Skeletal muscle tissue (tissue), 4 donors: ENCODE results near the gene DCTD. TPM values are rescaled to one million over a fixed set of nuclear protein-coding genes. Genes with fewer than 3 reads are reported as not detected.

Experiments
- H3K27ac ChIP-seq: one replicate; pipeline ENCODE4 v1.7.0; 2013; ENCODE audit warnings: mild to moderate bottlenecking, low read depth, low read length, inconsistent platforms
- H3K27me3 ChIP-seq, 3 donors: one replicate each; pipeline ENCODE4 v1.7.0; 2013; ENCODE audit warnings: low read length in 3 of 3; ENCODE audit not compliant: control insufficient read depth in 3 of 3, insufficient read depth in 3 of 3
- H3K36me3 ChIP-seq, 3 donors: one replicate each; pipeline ENCODE4 v1.7.0; 2013; ENCODE audit warnings: low read length in 3 of 3; ENCODE audit not compliant: control insufficient read depth in 3 of 3, insufficient read depth in 3 of 3
- H3K4me1 ChIP-seq, 3 donors: one replicate each; pipeline ENCODE4 v1.7.0; 2013; ENCODE audit warnings: low read length in 3 of 3, mild to moderate bottlenecking in 3 of 3; ENCODE audit not compliant: control insufficient read depth in 3 of 3, insufficient read depth in 3 of 3
- H3K4me3 ChIP-seq, 3 donors: one replicate each; pipeline ENCODE4 v1.7.0; 2013; ENCODE audit warnings: low read length in 3 of 3
- H3K9ac ChIP-seq, 3 donors: one replicate each; pipeline ENCODE4 v1.7.0; 2013; ENCODE audit warnings: low read length in 3 of 3, mild to moderate bottlenecking in 3 of 3, moderate library complexity in 2 of 3, low read depth in 1 of 3
- H3K9me3 ChIP-seq, 3 donors: one replicate each; pipeline ENCODE4 v1.7.0; 2013; ENCODE audit warnings: low read length in 3 of 3; ENCODE audit not compliant: control insufficient read depth in 3 of 3
- total RNA-seq: library from RNA; depleted of rRNA; stranded (reverse); fragments of >200 nt; gene quantifications from one replicate; pipeline ENCODE4 v1.2.3, GENCODE V29; 2014
- donor health status: Osteomylitis.

The DCTD gene
- total RNA-seq, 1 donor from 2014 or later, result 48.5 TPM

DNA sequence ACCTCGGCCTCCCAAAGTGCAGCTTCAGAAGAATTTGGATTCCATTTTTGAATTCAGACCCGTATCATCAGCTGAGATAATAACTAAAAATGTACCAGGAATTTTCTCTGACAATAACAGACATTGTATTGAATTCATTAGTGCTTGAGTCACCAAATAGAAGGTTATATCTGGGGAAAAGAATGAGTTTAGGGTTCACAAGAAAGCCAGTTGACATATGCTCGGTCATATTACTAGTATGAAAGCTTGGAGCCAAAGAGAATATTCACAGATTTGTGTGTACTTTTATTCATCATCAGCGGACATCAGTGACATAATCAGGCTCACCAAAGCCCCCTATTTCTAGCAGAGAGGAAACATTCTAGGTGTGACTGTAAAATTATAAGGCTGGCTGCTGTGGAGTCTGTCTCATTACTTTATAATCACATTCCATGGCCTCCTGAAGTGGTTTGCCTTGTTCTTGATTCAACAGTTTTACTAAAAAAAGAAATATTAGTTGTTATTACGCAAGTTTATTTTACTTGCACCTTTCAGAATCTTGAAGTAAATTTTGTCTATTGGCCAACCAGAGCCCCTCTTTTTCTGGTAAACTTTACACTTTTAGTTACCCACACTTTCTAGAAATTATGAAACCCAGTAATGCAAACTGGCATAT lies 14.6 kb upstream of the DCTD start:
- Histone ChIP-seq H3K4me1 (no peaks in the 10 kb centered on the region), H3K9me3 (no peaks in the 10 kb centered on the region), H3K27ac (no peak overlapping the region), H3K36me3 (no peaks in the 10 kb centered on the region), H3K27me3 (peaks cover 0 to 2% (median 0%) of the 10 kb centered on the region in 3 donors), H3K9ac (no peak overlapping the region), H3K4me3 (no peak overlapping the region)

DNA sequence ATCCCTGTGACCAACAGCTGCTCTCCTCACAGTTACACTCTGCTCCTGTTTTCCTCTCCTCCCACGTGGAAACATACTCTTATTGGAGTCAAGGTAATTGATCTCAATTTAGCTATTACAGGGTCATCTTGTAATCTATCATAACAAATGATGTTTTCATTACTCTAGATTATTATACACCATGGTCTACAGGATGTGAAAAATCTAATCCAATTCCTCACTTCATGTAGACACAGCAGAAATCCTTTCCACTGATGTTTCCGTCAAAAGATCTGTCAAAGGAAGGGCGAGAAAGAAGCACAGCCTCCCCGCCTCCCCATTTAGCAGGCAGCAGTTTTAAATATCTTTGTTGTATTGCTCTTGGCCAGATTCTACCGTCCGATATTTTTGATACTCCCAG lies 13.7 kb upstream of the DCTD start:
- H3K9ac ChIP-seq, result no peak overlapping the region
- no peaks in the 10 kb centered on the region for H3K36me3 ChIP-seq
- no peaks in the 10 kb centered on the region for H3K4me1 ChIP-seq
- no peak overlapping the region for H3K4me3 ChIP-seq
- H3K27ac ChIP-seq, result no peak overlapping the region
- peaks cover 0 to 2% (median 0%) of the 10 kb centered on the region in 3 donors for H3K27me3 ChIP-seq
- H3K9me3 ChIP-seq, result no peaks in the 10 kb centered on the region

GRCh38 chr4:182929296-182929695 lies 12.1 kb upstream of the DCTD start:
- H3K36me3 ChIP-seq, result no peaks in the 10 kb centered on the region
- H3K27me3 ChIP-seq, result peaks cover 0 to 2% (median 0%) of the 10 kb centered on the region in 3 donors
- no peak overlapping the region for H3K4me3 ChIP-seq
- no peak overlapping the region for H3K9ac ChIP-seq
- H3K4me1 ChIP-seq, result no peaks in the 10 kb centered on the region
- no peak overlapping the region for H3K27ac ChIP-seq
- no peaks in the 10 kb centered on the region for H3K9me3 ChIP-seq

DNA sequence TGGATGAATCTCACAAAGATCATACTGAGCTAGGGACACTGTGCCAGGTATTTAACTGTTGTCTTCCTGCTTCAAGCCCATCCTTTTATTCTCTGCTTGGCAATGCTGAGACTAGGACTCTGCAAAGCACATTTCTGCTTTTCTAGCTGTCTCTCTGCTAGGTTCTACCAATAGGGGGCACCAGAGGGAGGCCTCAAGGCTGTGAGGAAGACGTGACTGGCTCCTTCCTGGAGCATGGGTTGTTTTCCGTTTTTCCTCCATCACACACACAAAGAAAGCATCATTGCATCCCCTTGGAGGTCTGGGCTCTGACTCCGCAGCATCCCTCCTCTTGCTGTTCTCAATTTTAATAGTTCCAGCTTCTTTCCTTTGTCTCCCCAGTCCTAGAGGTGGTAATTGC lies 10.9 kb upstream of the DCTD start:
- no peak overlapping the region for H3K9ac ChIP-seq
- no peaks in the 10 kb centered on the region for H3K4me1 ChIP-seq
- no peak overlapping the region for H3K27ac ChIP-seq
- no peaks in the 10 kb centered on the region for H3K9me3 ChIP-seq
- H3K36me3 ChIP-seq, result no peaks in the 10 kb centered on the region
- H3K27me3 ChIP-seq, result peaks cover 0 to under 1% (median 0%) of the 10 kb centered on the region in 3 donors
- H3K4me3 ChIP-seq, result no peak overlapping the region

- no peak overlapping the region for H3K27ac ChIP-seq
- no peaks in the 10 kb centered on the region for H3K36me3 ChIP-seq
- no peaks in the 10 kb centered on the region for H3K4me1 ChIP-seq
- no peaks in the 10 kb centered on the region for H3K9me3 ChIP-seq
- H3K9ac ChIP-seq, result no peak overlapping the region
- peaks cover 0 to 2% (median 0%) of the 10 kb centered on the region in 3 donors for H3K27me3 ChIP-seq
- H3K4me3 ChIP-seq, result no peak overlapping the region
These were observed 10.3 kb upstream of the DCTD start for GRCh38 chr4:182927505-182927904.

DNA sequence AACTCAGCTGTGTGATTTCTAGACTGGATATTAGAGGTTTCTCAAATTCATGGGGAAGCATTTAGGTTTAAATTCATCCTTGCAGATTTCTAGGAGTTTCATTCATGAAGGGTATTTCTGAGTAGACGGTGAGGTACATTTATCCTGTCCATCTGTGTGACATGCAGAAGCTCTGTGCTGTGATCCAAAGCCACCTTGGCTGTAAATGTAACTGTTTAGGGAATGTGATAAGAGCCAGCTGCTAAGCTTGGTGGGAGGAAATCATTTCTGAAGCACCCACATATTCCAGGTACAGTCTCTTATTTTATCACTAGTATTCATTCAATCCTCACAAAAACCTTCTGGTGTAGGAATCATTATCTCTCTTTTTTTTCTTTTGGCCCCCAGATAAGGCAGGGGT lies 8.7 kb upstream of the DCTD start:
- Histone ChIP-seq H3K4me1 (no peaks in the 10 kb centered on the region), H3K4me3 (no peak overlapping the region), H3K27ac (no peak overlapping the region), H3K9me3 (no peaks in the 10 kb centered on the region), H3K27me3 (peaks cover 0 to 2% (median 0%) of the 10 kb centered on the region in 3 donors), H3K36me3 (no peaks in the 10 kb centered on the region), H3K9ac (no peak overlapping the region)

DNA sequence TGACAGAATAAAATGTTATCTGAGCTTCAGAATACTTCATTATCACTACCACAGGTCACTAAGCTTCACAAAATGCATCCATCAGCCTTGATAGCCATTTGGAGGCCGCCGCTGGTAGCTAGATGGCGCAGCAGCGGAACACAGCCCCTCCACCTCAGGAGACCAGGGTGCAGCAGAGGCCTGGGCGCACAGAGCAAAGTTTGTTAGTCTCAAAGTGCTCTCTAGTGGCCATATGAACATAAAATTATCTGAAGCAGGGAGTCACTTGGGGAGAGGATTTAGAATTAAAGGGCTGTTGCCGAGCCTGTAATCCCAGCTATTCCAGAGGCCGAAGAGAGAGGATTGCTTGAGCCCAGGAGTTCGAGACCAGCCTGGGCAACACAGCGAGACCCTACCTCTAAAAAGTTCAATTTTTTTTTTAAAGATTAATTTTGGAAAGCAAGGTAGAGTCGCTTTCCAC lies 8.1 kb upstream of the DCTD start:
- Histone ChIP-seq H3K27me3 (peaks cover 0 to 2% (median 0%) of the 10 kb centered on the region in 3 donors), H3K36me3 (no peaks in the 10 kb centered on the region), H3K4me1 (no peaks in the 10 kb centered on the region), H3K4me3 (no peak overlapping the region), H3K9ac (no peak overlapping the region), H3K27ac (no peak overlapping the region), H3K9me3 (no peaks in the 10 kb centered on the region)

- Histone ChIP-seq H3K9me3 (no peaks in the 10 kb centered on the region), H3K9ac (no peak overlapping the region), H3K36me3 (no peaks in the 10 kb centered on the region), H3K27ac (no peak overlapping the region), H3K27me3 (peaks cover 0 to 2% (median 0%) of the 10 kb centered on the region in 3 donors), H3K4me1 (no peaks in the 10 kb centered on the region), H3K4me3 (no peak overlapping the region)
These were observed 7.3 kb upstream of the DCTD start for GRCh38 chr4:182924497-182924896.

DNA sequence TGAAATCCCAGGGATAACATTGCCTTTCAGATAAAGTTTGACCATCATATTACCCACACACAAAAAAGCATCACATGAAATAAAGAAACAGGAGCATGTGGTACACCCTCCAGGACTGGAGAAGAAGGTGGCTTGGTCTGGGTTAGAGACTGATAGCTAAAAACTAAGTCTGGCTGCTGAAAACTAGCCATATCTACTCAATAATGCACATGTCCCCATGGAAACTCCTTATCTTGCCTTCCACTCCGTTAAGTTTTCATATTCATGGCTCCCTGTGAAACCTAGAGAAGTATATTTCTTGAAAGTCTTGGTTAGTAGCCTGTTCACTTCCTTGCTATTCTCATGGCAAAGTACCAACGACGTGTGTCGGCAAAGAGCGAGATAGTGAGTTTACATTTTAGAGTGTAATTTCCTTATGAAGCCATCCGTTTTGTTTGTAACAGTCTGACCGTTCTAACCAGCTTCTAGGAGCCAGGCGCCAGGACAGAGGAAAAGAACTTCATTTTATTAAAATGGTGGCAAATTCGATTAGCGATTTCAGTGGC lies 6.7 kb upstream of the DCTD start:
- Histone ChIP-seq H3K4me1 (no peaks in the 10 kb centered on the region), H3K27me3 (peaks cover 0 to 2% (median 0%) of the 10 kb centered on the region in 3 donors), H3K27ac (no peak overlapping the region), H3K4me3 (no peak overlapping the region), H3K9me3 (no peaks in the 10 kb centered on the region), H3K36me3 (no peaks in the 10 kb centered on the region), H3K9ac (no peak overlapping the region)

DNA sequence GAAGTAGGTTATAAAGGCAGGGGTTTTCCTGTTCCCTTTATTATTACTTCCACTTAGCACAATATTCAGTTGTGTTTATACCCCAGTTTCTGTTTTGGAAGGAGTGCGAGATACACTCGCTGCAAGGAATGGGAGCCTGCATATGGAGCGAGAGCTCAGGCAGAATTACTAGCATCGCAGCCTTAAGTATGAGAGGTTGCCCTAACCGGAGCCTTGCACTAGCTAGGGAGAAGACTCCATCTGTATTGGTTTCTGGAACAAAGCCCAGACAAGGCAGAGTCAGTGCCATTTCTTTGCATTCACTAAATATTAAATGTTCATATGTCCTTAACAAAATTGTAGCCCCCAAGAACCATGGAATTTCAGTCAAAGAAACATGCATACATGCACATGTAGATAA lies 6.2 kb upstream of the DCTD start:
- no peaks in the 10 kb centered on the region for H3K36me3 ChIP-seq
- H3K4me1 ChIP-seq, result peaks cover 0 to under 1% (median 0%) of the 10 kb centered on the region in 3 donors
- H3K9ac ChIP-seq, result no peak overlapping the region
- H3K27ac ChIP-seq, result no peak overlapping the region
- H3K4me3 ChIP-seq, result no peak overlapping the region
- no peaks in the 10 kb centered on the region for H3K9me3 ChIP-seq
- peaks cover 0 to 2% (median 0%) of the 10 kb centered on the region in 3 donors for H3K27me3 ChIP-seq
